Keratinocyte (primary cell): ENCODE measurements around the gene ZNF804B. TPM values are rescaled to one million over a fixed set of nuclear protein-coding genes. Genes with fewer than 3 reads are reported as not detected.

Experiments used
- DNase-seq: peaks from one replicate; pipeline ENCODE4 v3.0.0-alpha.2; 2011; ENCODE audit warnings: low read depth, missing footprints, low spot score
- FAIRE-seq: peaks from 2 replicates; lab custom pipeline; 2011; peaks lifted over from hg19 to GRCh38; lab: Jason Lieb, UNC
- H2AFZ ChIP-seq: 2 replicates; pipeline ENCODE4 v1.6.0; 2012; ENCODE audit warnings: low read length, control low read depth, inconsistent platforms; ENCODE audit not compliant: control insufficient read depth
- H3K27ac ChIP-seq: 2 replicates; pipeline ENCODE4 v1.5.1; 2011; ENCODE audit warnings: low read length; ENCODE audit not compliant: control insufficient read depth, insufficient read depth
- H3K27me3 ChIP-seq: 3 replicates; pipeline ENCODE4 v1.6.0; 2011; ENCODE audit warnings: low read length; ENCODE audit not compliant: control insufficient read depth, insufficient read depth; ENCODE audit errors: extremely low read depth
- H3K36me3 ChIP-seq, 2 experiments: 2 replicates in 1 of 2; 3 replicates in 1 of 2; pipeline ENCODE4 v1.5.1; 2011; ENCODE audit warnings: low read length in 2 of 2, mild to moderate bottlenecking in 1 of 2; ENCODE audit not compliant: control insufficient read depth in 2 of 2, insufficient read depth in 2 of 2; ENCODE audit errors: extremely low read depth in 1 of 2
- H3K4me1 ChIP-seq: 3 replicates; pipeline ENCODE4 v1.5.1; 2011; ENCODE audit warnings: low read length; ENCODE audit not compliant: control insufficient read depth, insufficient read depth; ENCODE audit errors: extremely low read depth
- H3K4me2 ChIP-seq: 3 replicates; pipeline ENCODE4 v1.6.0; 2011; ENCODE audit warnings: low read depth, low read length; ENCODE audit not compliant: control insufficient read depth, insufficient read depth; ENCODE audit errors: extremely low read depth
- H3K4me3 ChIP-seq, 3 experiments: fragments of 200-600 bp in 1 of 3; sonication (generic) in 1 of 3; 2 replicates in 2 of 3; 3 replicates in 1 of 3; pipeline ENCODE4 v1.5.1; 2011 to 2016; ENCODE audit warnings: low read length in 3 of 3, mild to moderate bottlenecking in 3 of 3, control low read depth in 2 of 3, inconsistent platforms in 1 of 3, low read depth in 1 of 3, mixed read lengths in 1 of 3, mixed run types in 1 of 3, moderate library complexity in 1 of 3; ENCODE audit not compliant: control insufficient read depth in 2 of 3, insufficient read depth in 2 of 3; ENCODE audit errors: extremely low read depth in 1 of 3
- H3K79me2 ChIP-seq: 2 replicates; pipeline ENCODE4 v1.6.0; 2012; ENCODE audit warnings: low read length; ENCODE audit not compliant: control insufficient read depth, insufficient read depth
- H3K9ac ChIP-seq: 3 replicates; pipeline ENCODE4 v1.6.0; 2011; ENCODE audit warnings: low read length; ENCODE audit not compliant: control insufficient read depth, insufficient read depth; ENCODE audit errors: extremely low read depth
- H3K9me1 ChIP-seq: 3 replicates; pipeline ENCODE4 v1.6.0; 2011; ENCODE audit warnings: low read length; ENCODE audit not compliant: control insufficient read depth, insufficient read depth; ENCODE audit errors: extremely low read depth
- H3K9me3 ChIP-seq: 2 replicates; pipeline ENCODE4 v1.5.1; 2012; ENCODE audit warnings: low read depth, low read length; ENCODE audit not compliant: control insufficient read depth
- H4K20me1 ChIP-seq: 3 replicates; pipeline ENCODE4 v1.6.0; 2011; ENCODE audit warnings: low read length; ENCODE audit not compliant: control insufficient read depth, insufficient read depth; ENCODE audit errors: extremely low read depth
- CTCF ChIP-seq, 3 experiments: IDR thresholded peaks in 1 of 3; conservative IDR thresholded peaks in 1 of 3; optimal IDR thresholded peaks in 1 of 3; 2 replicates in 2 of 3; 3 replicates in 1 of 3; pipeline versions ENCODE3 to v1.5.1; 2011; ENCODE audit warnings: low read length in 3 of 3, mild to moderate bottlenecking in 3 of 3, moderate library complexity in 2 of 3, control low read depth in 1 of 3, inconsistent platforms in 1 of 3; ENCODE audit not compliant: insufficient read depth in 2 of 3; ENCODE audit errors: extremely low read depth in 1 of 3
- EZH2 ChIP-seq: IDR thresholded peaks from one replicate; pipeline ENCODE4 v1.6.1; 2012; ENCODE audit warnings: inconsistent platforms, mild to moderate bottlenecking, low read length, moderate library complexity
- dilution Hi-C: fragments of 300-500 bp; cut with MboI; formaldehyde crosslinking; loops from one replicate; pipeline ENCODE4 v1.7.0; 2020; ENCODE audit warnings: low sequenced_read_pairs; ENCODE audit not compliant: extremely low pct_ligation_motif_present
- polyA plus RNA-seq, 5 experiments: library from polyadenylated mRNA; depleted of rRNA in 3 of 5; stranded (reverse) in 3 of 5; stranded (forward) in 1 of 5; unstranded in 1 of 5; fragments of >200 nt; gene quantifications; 1 replicate in 1 of 5; 2 replicates in 3 of 5; 3 replicates in 1 of 5; pipeline versions ENCODE4 v1.2.1 to v1.2.3, GENCODE V29; 2011 to 2012; ENCODE audit warnings: missing spikeins in 2 of 5, low read depth in 1 of 5, low replicate concordance in 1 of 5
- small RNA-seq, 3 experiments: library from RNA; depleted of rRNA; stranded (forward); fragments of <200 nt; gene quantifications; one replicate each; pipeline ENCODE3, GENCODE V24; 2012; ENCODE audit warnings: low read depth in 3 of 3, low replicate concordance in 1 of 3; ENCODE audit not compliant: insufficient read length in 3 of 3

The ZNF804B gene
- polyA plus RNA-seq, 1 donor (not counting 4 experiments of a cell fraction or from before 2014, with no cell fraction given), result not detected

- Histone ChIP-seq H3K4me1 (no peaks in the 10 kb centered on the region), H3K27me3 (no peaks in the 10 kb centered on the region), H3K79me2 (no peaks in the 10 kb centered on the region), H2AFZ (no peak overlapping the region), H3K4me3 (no peak overlapping the region), H3K36me3 (no peaks in the 10 kb centered on the region), H4K20me1 (no peaks in the 10 kb centered on the region), H3K4me2 (no peak overlapping the region), H3K9me3 (no peaks in the 10 kb centered on the region), H3K27ac (no peak overlapping the region), H3K9me1 (no peaks in the 10 kb centered on the region), H3K9ac (no peak overlapping the region)
- dilution Hi-C loops, result no loop called here
- FAIRE-seq, result no peak
- no peak for DNase-seq
- TF ChIP-seq EZH2 (no peak), CTCF (optimal IDR thresholded peaks at IDR 0.05 in 1 of 3, IDR thresholded peaks at IDR 0.05 in 1 of 3, conservative IDR thresholded peaks at IDR 0.05 in 1 of 3; ENCODE audit: extremely low read depth in 1 of 3, insufficient read depth in 2 of 3, low read length in 3 of 3) (no peak)
Observed at GRCh38 chr7:89385411-89385810, 625.9 kb downstream of the ZNF804B start.

Small RNA genes within 50 kb of the gene (small RNA-seq; reads per million reads assigned to genes)
- gene AC002127.1, result 0 reads per million in 3 experiments

Other genes with a start within 250 kb of the ZNF804B start
- gene TEX47, start 36.0 kb downstream of the ZNF804B start, polyA plus RNA-seq, result not detected in 3 replicates